Panc1 (cell line): Measurements from ENCODE around the gene HPCAL1.

ENCODE experiments used
- POLR2AphosphoS5 ChIP-seq: IDR thresholded peaks from 2 replicates; pipeline ENCODE4 v1.6.1; 2012; ENCODE audit warnings: mild to moderate bottlenecking, low read depth, low read length, moderate library complexity
- SIN3A ChIP-seq: IDR thresholded peaks from 2 replicates; pipeline ENCODE4 v1.6.1; 2012; ENCODE audit warnings: low read depth, mild to moderate bottlenecking, low read length, moderate library complexity, borderline replicate concordance; ENCODE audit not compliant: insufficient read depth
- TF ChIP-seq, protein P1 (sequence below): fragments of 450-650 bp; IDR thresholded peaks from 2 replicates; pipeline ENCODE4 v1.5.1; 2017; ENCODE audit warnings: mild to moderate bottlenecking
- TF ChIP-seq, protein P2 (sequence below), 2 experiments: IDR thresholded peaks; 2 replicates each; pipeline ENCODE4 v1.6.1; 2011 to 2012; ENCODE audit warnings: low read depth in 2 of 2, control low read depth in 1 of 2, low read length in 1 of 2, mild to moderate bottlenecking in 1 of 2, moderate library complexity in 1 of 2; ENCODE audit not compliant: insufficient read depth in 1 of 2

DNA sequence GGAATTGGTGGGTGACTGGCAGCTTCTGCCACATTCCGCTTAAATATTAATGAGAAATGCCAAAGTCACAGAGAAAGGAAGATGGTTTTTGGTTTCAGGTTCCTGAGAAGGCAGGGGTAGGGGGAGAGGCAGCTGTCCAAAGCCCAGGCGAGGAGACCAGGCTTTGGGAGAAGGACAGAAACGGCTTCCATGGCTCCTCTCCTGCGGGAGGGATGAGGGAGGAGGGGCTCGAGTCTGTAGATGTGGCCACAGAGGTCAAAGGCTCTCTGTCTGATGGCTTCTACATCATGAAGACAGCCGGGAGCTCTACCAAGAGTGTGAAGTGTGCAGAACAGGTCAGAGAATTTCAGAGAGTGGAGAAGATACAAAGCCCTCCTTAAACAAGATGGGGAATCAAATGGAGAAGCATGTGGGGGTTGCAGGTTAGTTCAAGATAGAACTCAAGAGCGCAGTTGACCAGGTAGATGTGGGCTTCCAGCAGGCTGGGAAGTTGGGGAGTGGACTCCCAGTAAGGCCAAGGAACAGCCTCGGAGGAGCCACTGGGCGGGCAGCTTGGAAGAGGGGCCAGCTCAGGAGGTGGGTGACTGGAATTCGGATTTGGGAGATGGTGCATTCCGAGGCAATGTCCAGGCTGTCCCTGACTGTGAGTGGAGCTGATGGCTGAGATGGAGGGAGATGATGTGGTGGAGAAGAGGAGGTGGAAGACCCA is 23.8 kb upstream of the HPCAL1 start:
- TF ChIP-seq, protein P1, sequence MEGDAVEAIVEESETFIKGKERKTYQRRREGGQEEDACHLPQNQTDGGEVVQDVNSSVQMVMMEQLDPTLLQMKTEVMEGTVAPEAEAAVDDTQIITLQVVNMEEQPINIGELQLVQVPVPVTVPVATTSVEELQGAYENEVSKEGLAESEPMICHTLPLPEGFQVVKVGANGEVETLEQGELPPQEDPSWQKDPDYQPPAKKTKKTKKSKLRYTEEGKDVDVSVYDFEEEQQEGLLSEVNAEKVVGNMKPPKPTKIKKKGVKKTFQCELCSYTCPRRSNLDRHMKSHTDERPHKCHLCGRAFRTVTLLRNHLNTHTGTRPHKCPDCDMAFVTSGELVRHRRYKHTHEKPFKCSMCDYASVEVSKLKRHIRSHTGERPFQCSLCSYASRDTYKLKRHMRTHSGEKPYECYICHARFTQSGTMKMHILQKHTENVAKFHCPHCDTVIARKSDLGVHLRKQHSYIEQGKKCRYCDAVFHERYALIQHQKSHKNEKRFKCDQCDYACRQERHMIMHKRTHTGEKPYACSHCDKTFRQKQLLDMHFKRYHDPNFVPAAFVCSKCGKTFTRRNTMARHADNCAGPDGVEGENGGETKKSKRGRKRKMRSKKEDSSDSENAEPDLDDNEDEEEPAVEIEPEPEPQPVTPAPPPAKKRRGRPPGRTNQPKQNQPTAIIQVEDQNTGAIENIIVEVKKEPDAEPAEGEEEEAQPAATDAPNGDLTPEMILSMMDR = no peak
- no peak for TF ChIP-seq SIN3A
- TF ChIP-seq POLR2AphosphoS5 = no peak
- TF ChIP-seq, protein P2, sequence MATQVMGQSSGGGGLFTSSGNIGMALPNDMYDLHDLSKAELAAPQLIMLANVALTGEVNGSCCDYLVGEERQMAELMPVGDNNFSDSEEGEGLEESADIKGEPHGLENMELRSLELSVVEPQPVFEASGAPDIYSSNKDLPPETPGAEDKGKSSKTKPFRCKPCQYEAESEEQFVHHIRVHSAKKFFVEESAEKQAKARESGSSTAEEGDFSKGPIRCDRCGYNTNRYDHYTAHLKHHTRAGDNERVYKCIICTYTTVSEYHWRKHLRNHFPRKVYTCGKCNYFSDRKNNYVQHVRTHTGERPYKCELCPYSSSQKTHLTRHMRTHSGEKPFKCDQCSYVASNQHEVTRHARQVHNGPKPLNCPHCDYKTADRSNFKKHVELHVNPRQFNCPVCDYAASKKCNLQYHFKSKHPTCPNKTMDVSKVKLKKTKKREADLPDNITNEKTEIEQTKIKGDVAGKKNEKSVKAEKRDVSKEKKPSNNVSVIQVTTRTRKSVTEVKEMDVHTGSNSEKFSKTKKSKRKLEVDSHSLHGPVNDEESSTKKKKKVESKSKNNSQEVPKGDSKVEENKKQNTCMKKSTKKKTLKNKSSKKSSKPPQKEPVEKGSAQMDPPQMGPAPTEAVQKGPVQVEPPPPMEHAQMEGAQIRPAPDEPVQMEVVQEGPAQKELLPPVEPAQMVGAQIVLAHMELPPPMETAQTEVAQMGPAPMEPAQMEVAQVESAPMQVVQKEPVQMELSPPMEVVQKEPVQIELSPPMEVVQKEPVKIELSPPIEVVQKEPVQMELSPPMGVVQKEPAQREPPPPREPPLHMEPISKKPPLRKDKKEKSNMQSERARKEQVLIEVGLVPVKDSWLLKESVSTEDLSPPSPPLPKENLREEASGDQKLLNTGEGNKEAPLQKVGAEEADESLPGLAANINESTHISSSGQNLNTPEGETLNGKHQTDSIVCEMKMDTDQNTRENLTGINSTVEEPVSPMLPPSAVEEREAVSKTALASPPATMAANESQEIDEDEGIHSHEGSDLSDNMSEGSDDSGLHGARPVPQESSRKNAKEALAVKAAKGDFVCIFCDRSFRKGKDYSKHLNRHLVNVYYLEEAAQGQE (IDR thresholded peaks at IDR 0.05; ENCODE audit: insufficient read depth in 1 of 2, low read depth in 2 of 2, low read length in 1 of 2) = no peak
